AG04449 (cell line): ENCODE measurements around the gene TBC1D21.

Experiments
- CTCF ChIA-PET: fragments of 350-600 bp; formaldehyde crosslinking; extraction: SDS; loops from one replicate; lab custom pipeline; 2021; ENCODE audit warnings: antibody characterized with exemption; lab: Yijun Ruan, JAX
- POLR2A ChIA-PET: fragments of 400-600, 350-600 bp; formaldehyde crosslinking; extraction: SDS; loops from one replicate; lab custom pipeline; 2020; ENCODE audit warnings: antibody characterized with exemption, inconsistent platforms; lab: Yijun Ruan, JAX
- DNase-seq: peaks from one replicate; pipeline ENCODE4 v3.0.0-alpha.2; 2010; ENCODE audit warnings: low read depth, low spot score
- H3K4me3 ChIP-seq: 2 replicates; pipeline ENCODE4 v1.5.1; 2011; ENCODE audit warnings: low read depth, mild to moderate bottlenecking, control low read depth, low read length
- TF ChIP-seq, protein P1 (sequence below): IDR thresholded peaks from one replicate; pipeline ENCODE4 v1.5.1; 2011; ENCODE audit warnings: mild to moderate bottlenecking, moderate library complexity, low read length, control low read depth, inconsistent platforms; ENCODE audit not compliant: insufficient read depth; ENCODE audit errors: missing control alignments

TBC1D21 gene

DNA sequence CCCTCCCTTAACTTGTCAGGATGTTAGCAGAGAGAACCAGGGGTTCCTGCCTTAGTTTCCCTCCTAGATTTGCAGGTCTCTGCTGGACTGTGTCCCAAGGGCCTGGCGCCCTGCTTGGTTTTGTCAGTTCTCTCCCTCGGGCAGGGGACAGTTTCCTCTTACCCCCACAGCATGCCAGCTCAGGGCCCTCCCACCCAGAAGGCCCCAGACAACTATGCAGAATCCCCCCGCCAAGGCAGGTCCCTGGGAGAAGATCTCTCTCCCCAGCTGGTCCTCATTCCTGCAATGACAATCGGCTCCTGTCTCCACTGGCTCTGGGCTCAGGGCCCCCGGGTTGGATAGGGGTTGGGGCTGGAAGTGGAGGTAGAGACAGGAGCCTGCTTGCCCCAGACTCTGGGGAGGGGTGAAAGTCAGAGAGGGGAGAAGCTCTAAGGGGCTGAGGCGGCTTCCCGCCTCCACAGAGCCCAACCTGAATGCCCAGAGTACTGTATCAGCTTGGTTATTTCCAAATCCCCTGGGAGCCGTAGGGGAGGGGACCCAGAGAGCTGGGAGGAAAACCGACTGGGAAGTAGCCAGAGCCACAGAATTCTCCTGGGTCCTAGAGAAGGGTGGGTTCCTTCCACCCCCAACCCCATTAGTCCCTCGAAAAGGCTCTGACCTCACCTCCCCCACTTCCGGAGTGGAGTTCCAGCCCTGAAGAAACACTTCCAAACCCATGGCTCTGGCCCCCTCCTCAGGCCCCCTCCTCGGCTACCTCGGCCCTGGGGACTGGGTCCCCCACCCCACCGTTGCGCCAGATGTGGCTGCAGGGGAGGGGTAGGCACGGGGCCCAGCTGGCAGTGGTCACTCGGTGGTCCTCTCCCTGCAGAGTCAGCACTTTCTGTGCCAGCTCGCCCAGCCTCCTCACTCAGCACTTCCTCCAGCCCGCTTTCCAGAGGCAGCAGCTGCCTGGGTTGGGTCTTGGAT is 49.1 kb downstream of the TBC1D21 start:
- no peak for DNase-seq
- CTCF ChIA-PET, result interaction anchor here (0.7 to 27.3 kb wide), 6 partner anchors 9 to 50 kb away, joined by 3 to 533 read pairs (median 6); partner anchors contain the start of gene TBC1D21
- TF ChIP-seq, protein P1, sequence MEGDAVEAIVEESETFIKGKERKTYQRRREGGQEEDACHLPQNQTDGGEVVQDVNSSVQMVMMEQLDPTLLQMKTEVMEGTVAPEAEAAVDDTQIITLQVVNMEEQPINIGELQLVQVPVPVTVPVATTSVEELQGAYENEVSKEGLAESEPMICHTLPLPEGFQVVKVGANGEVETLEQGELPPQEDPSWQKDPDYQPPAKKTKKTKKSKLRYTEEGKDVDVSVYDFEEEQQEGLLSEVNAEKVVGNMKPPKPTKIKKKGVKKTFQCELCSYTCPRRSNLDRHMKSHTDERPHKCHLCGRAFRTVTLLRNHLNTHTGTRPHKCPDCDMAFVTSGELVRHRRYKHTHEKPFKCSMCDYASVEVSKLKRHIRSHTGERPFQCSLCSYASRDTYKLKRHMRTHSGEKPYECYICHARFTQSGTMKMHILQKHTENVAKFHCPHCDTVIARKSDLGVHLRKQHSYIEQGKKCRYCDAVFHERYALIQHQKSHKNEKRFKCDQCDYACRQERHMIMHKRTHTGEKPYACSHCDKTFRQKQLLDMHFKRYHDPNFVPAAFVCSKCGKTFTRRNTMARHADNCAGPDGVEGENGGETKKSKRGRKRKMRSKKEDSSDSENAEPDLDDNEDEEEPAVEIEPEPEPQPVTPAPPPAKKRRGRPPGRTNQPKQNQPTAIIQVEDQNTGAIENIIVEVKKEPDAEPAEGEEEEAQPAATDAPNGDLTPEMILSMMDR, result no peak
- peak overlapping the region; percentile 33 for H3K4me3 ChIP-seq
- POLR2A ChIA-PET, result interaction anchor here (1.0 to 1.4 kb wide), 3 partner anchors 8 to 19 kb away, joined by 3 to 4 read pairs (median 3); no protein-coding TSS in a partner anchor

DNA sequence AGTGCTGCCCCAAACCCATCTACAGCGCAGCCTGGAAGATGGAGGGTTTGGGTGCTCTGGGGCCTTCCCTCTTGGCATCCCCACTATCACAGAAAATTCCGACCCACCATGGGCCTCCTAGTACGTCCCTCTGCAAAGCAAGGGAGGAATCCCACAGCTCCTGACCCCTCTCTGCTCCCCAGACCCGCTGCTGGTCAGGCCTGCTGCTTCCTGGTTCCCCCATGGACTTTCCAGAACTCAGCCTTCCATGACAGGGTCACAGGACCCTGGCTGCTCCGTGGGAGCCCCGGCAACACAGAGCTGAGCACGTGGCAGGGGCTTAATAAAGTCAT is 49.8 kb downstream of the TBC1D21 start:
- CTCF ChIA-PET, result interaction anchor here (1.3 to 27.3 kb wide), 5 partner anchors 8 to 50 kb away, joined by 3 to 533 read pairs (median 5); partner anchors contain the start of gene TBC1D21
- POLR2A ChIA-PET, result interaction anchor here (0.6 to 1.4 kb wide), 2 partner anchors 18 to 20 kb away, joined by 3 to 4 read pairs; no protein-coding TSS in a partner anchor
- TF ChIP-seq, protein P1, result no peak
- peak overlapping the region; percentile 33 for H3K4me3 ChIP-seq
- DNase-seq, result no peak

DNA sequence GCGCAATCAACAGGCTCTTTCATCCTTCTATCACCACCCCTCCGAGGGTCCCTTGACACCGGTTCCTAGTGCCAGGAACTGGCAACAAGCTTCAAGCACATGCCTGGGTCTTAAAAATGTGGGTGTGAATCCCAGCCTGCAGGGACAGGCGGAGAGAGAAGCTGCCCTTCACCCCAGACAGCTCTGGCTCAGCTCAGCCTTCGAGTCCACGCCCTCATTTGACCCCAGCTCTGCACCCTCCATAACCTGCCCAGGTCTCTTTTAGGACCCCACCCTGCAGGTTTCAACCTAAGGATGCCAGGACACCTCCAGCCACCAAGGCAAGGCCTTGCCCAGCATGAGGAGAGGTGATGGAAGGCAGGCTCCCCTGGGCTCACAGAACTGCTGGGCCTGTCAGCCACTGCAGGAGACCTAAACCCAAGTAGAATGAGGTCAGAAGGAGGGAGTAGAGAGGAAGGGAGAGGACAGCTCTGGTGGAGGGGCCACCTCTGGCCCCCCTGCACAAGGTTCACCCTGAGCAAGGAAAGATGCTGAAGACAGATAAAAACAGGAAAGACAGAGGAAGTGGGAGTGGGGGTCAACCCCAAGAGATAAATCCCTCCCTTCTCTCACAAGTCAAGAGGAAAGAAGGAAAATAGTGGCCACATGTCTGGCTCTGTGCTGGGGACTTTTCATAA is 50.3 kb downstream of the TBC1D21 start:
- CTCF ChIA-PET, result interaction anchor here (1.3 to 27.3 kb wide), 5 partner anchors 8 to 50 kb away, joined by 3 to 533 read pairs (median 5); partner anchors contain the start of gene TBC1D21
- no peak for DNase-seq
- POLR2A ChIA-PET, result interaction anchor here (0.6 to 1.4 kb wide), 2 partner anchors 18 to 19 kb away, joined by 3 to 4 read pairs; no protein-coding TSS in a partner anchor
- TF ChIP-seq, protein P1, result no peak
- H3K4me3 ChIP-seq, result peak overlapping the region; percentile 27

DNA sequence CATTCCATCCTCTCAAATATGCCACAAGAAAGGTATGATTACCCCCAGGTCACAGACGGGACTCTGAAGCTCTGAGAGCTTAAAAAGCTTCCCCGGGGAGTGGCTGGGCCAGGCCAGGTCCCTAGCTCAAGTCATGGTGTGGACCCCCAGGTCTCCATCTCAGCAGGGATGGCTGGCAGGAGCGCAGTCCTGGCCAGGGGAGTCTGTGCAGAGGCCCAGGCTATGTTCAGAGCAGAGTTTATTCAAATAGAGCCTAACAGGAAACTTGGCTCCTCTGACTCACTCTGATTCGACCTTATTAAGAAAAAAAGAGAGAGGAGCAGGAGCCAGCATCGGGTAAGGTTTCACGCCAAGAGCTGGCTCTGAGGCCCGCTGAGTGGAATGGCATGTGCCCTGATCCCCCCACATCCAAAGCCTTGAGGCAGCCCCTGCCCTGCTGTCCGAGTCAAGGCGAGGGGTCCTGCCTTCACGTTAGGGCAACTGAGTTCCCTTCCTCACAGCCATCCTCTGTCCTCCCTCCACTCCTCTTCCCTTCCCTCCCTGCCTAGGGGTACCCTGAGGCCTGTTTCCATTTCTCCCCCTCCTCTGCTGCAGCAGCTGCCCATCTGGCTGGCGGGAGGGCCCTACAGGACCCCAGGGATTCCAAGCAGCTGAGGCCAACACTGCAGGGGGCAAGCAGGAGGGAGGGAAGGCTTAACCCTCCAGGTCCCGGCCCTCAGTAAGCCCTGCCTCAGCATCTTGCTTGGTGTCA is 51.0 kb downstream of the TBC1D21 start:
- peak overlapping the region; percentile 80 for H3K4me3 ChIP-seq
- TF ChIP-seq, protein P1, result no peak
- DNase-seq, result no peak
- POLR2A ChIA-PET, result interaction anchor here (0.6 to 0.7 kb wide), 3 partner anchors 12 to 35 kb away, joined by 3 to 4 read pairs (median 3); no protein-coding TSS in a partner anchor
- CTCF ChIA-PET, result interaction anchor here (1.0 to 27.3 kb wide), 6 partner anchors 10 to 224 kb away, joined by 3 to 533 read pairs (median 4); partner anchors contain the start of gene TBC1D21

DNA sequence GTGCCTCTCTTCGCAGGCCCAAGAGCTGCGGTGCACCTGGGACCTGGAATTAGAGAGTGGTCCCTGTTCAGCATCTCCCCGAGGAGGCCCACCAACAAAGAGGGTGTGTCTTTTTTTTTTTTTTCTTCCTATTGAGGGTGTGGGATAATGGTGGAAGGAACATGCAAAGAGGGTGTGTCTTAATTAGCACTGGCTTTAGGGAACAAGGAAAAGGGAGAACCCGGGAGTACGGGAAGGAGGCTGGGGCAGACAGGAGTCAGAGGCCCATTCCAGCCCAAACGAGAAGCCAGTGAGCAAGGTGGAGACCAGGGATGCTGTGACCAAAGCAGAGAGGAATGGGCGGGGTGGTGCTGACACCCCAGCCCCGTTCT is 52.5 kb downstream of the TBC1D21 start:
- DNase-seq, result no peak
- ChIA-PET CTCF (interaction anchor here (0.9 to 27.3 kb wide), 7 partner anchors 24 to 396 kb away, joined by 3 to 533 read pairs (median 5); partner anchors contain the start of gene TBC1D21), POLR2A (interaction anchor here (0.6 to 5.0 kb wide), 6 partner anchors 8 to 293 kb away, joined by 3 to 39 read pairs (median 4); partner anchors contain the start of gene NPTN)
- TF ChIP-seq, protein P1, result no peak
- H3K4me3 ChIP-seq, result peak overlapping the region; percentile 80
